Stimulated activated CD8-positive, alpha-beta memory T cell treated with anti-CD3 and anti-CD28 coated beads, Interleukin-7, amount 100 ng/mL, for 24 hours (primary cell): ENCODE results near the gene DPM1.

ENCODE experiments used
- DNase-seq: peaks from one replicate; pipeline ENCODE4 v3.0.0-alpha.2; 2020; ENCODE audit warnings: low read depth

Gene DPM1

DNA sequence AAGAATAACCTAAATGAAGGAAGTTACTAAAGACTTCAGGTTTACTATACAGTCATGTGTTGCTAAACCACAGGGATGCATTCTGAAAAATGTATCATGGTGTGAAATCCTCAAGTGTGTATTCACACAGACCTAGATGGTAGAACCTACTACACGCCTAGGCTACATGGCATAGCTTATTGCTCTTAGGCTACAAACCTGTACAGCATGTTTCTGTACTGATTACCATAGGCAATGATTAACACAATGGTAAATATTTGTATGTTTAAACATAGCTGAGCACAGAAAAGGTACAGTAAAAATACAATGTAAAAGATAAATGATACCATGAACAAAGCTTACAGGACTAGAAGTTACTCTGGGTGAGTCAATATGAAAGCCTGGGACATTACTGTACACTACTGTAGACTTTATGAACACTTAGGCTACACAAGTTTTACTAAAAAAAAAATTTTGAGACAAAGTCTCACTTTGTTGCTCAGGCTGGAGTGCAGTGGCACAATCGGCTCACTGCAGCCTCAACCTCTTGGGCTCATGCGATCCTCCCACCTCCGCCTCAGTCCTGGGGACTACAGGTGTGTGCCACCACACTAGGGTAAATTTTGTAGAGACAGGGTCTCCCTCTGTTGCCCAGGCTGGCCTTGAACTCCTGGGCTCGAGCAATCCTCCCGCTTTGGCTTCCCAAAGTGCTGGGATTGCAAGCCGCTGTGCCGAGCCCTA, 63.1 kb downstream of the DPM1 start:
- DNase-seq, result no peak

DNA sequence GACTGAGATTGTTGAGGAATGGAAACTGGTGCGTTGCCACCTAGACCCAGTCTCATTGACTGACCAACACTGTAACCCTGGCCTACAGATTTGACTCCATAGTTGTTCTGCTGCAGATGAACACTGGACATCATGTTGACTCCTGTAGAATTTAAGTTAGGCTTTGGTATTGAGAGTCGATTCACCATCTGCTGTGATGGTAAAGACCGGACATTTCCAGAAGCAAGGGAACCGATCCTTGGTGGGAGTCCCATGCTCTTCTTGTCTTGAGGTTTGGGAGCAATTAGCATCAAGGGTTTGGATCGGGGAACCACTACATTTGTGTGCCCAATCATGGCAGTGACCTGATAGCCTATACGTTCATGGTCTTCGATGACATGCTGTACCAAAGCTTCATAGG, 64.7 kb downstream of the DPM1 start:
- DNase-seq, result no peak

DNA sequence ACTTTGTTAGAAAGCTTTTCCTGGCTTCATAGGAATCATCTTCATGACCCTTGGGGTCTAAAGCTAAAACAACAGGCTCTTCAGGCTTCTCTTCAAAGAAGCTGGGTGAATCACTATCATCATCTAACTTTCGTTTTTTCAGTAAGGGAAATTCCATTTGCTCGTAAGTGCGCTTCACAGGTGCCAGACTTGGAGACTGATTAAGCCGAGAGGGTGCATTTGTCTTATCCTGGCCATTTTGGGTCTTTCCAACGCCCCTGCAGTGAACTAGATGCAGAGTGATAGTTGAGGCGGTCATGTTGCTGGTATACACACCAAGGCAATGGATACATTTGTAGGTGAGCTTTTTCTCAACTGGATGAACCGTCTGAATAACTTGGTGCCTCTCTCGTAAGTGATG, 65.9 kb downstream of the DPM1 start:
- DNase-seq, result no peak

DNA sequence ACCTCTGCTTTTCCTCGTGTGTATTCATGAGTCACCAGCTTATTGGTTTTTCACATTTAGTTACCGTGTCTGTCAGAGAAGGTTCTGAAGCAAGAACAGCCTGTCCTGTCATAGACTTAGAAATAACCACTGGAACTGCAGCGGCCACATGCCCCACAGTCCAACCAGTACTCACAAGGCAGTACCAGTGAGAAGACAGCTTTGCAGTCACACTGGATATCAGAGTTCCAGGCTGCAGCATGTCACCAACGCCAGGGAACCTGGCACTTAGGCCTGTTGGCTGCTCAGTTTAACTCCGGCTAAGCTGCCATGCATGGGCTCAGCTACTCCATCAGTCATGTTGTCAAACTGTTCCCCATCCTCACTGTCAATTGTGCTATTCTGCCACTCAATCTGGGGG, 67.2 kb downstream of the DPM1 start:
- DNase-seq, result no peak

DNA sequence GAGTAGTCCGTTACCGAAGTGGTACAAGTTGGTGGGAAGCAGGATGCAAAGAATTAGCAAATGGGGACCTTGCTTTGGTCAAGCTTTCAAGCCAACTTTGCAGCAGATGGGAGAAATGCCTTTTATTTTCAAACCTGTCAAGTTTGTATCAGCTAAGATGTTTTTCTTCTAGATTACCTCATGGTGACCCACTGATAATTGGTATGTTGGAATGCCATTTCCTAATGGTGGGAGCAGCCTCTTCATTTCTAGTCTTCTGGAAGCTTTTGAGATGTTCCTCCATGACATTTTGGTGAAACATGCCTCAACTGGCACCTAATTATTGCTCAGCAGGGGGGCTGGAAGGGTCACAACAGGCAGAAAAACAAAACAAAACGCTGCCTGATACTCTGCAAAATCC, 70.8 kb downstream of the DPM1 start:
- DNase-seq, result no peak

DNA sequence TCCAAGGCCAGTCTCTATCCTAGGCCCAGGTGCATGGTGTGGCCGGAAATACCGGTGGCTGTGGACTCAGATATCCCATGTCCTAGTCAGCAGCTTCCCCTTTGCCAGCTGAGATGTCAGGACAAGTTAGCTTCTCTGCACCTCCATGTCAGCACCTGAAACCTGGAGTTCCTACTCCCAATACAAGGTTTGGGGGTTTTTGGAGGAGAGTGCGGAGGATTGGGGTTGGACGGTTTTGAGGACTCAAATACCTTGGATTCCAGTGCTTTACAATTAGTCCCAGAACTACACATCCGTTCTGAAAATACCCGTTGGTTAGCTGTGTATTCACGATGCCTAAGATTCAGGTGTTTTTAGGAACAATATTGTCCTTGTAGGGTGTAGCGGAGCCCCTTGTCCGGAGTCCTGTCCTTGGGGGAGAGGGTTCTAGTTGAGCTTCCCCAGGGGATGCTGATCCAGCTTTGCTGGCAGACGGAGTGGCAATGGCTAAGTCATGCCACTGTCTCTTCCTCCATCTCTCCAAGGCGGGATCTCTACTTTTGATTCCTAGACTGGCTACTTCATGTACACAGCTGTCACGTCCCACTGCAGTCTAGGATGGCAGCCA, 72.0 kb downstream of the DPM1 start:
- DNase-seq, result no peak

DNA sequence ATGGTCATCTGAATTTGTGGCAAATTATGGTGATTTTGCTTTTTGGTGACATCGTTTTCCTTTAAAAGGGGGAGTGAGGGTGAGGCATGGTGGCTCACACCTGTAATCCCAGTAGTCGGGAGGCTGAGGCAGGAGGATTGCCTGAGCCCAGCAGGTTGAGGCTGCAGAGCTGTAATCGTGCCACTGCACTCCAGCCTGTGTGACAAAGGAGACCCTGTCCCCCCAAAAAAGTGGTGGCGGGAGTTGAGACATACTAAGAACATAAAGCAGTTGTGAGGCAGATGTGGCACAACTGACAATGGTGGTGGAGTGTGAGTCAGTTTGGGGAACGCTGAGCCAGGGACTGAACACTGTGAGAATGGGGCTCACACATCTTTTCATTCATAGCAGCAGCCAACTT, 72.6 kb downstream of the DPM1 start:
- no peak for DNase-seq

DNA sequence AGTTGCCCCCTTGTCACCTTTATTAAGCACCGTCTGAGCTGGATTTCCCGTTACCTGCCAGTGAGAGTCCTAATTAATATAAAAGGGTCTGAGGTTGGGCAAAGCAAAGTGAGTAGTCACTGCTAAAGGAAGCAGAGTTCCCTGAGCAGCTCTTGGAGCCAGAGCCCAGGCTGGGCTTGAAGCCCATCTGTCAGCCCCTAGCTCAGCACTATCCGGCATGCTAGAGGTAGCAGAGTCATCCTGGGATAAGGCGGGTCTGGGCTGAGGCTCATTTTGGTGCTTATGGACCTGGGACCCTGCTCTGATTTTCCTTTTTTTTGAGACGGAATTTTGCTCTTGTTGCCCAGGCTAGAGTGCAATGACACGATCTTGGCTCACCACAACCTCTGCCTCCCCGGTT, 73.3 kb downstream of the DPM1 start:
- DNase-seq, result no peak
